Body of pancreas (tissue), 4 donors: ENCODE measurements around the gene CLGN. TPM values are rescaled to one million over a fixed set of nuclear protein-coding genes. Genes with fewer than 3 reads are reported as not detected.

ENCODE experiments used
- ATAC-seq: fragments of 150-250 bp; one replicate; pipeline ENCODE4 v1.9.1; 2016
- DNase-seq, 4 donors: peaks; one replicate each; pipeline ENCODE4 v3.0.0-alpha.2; 2019
- H3K27ac ChIP-seq, 4 donors: fragments of 200-600 bp; sonication (generic); 1 replicate in 3 of 4; 2 replicates in 1 of 4; pipeline versions ENCODE4 v1.5.1 to v1.6.1; 2016 to 2019; ENCODE audit warnings: mild to moderate bottlenecking in 1 of 4, mixed read lengths in 1 of 4, moderate library complexity in 1 of 4
- H3K27me3 ChIP-seq, 2 donors: fragments of 200-600 bp; sonication (generic); one replicate each; pipeline ENCODE4 v1.6.0; 2016; ENCODE audit warnings: mild to moderate bottlenecking in 1 of 2
- H3K36me3 ChIP-seq, 2 donors: fragments of 200-600 bp; sonication (generic); replicated peaks in 1 of 2; 2 replicates each; pipeline ENCODE4 v1.5.1; 2016; ENCODE audit warnings: low read depth in 2 of 2; ENCODE audit not compliant: insufficient read depth in 1 of 2
- H3K4me1 ChIP-seq: fragments of 200-600 bp; sonication (generic); one replicate; pipeline ENCODE4 v1.6.0; 2016
- H3K4me3 ChIP-seq, 2 donors: fragments of 200-600 bp; sonication (generic); 1 replicate in 1 of 2; 2 replicates in 1 of 2; pipeline ENCODE4 v1.5.1; 2016 to 2019
- H3K9me3 ChIP-seq, 3 donors: fragments of 200-600 bp; sonication (generic); 1 replicate in 2 of 3; 2 replicates in 1 of 3; pipeline ENCODE4 v1.5.1; 2016
- POLR2A ChIP-seq, 3 donors: fragments of 450-650 bp; IDR thresholded peaks; one replicate each; pipeline ENCODE4 v1.6.1; 2016; ENCODE audit warnings: antibody characterized with exemption in 3 of 3, mild to moderate bottlenecking in 2 of 3
- WGBS, 2 donors: methylation state at CpG; one replicate each; pipeline ENCODE4 v1.1.5; 2017; 5-methylcytosine and 5-hydroxymethylcytosine counted together
- intact Hi-C: fragments of 100-400 bp; cut with DNase I; formaldehyde crosslinking; loops from one replicate; pipeline ENCODE4 v1.15.1; 2023
- total RNA-seq, 2 donors: library from RNA; depleted of rRNA; stranded (reverse); fragments of >200 nt; gene quantifications; one replicate each; pipeline ENCODE4 v1.1.0, GENCODE V29; 2016
- TF ChIP-seq, protein P1 (sequence below), 7 experiments: fragments of 450-650 bp in 4 of 7; fragments of 200-600 bp in 3 of 7; sonication (generic) in 3 of 7; IDR thresholded peaks; one replicate each; pipeline ENCODE4 v1.5.1; 2016 to 2019; ENCODE audit warnings: antibody characterized with exemption in 7 of 7

The CLGN gene
- total RNA-seq, 2 donors from 2014 or later, result 1.3 to 2.3 TPM

- H3K4me3 ChIP-seq, result no peak overlapping the region
- peaks cover 49% of the 10 kb centered on the region for H3K4me1 ChIP-seq
- TF ChIP-seq, protein P1, sequence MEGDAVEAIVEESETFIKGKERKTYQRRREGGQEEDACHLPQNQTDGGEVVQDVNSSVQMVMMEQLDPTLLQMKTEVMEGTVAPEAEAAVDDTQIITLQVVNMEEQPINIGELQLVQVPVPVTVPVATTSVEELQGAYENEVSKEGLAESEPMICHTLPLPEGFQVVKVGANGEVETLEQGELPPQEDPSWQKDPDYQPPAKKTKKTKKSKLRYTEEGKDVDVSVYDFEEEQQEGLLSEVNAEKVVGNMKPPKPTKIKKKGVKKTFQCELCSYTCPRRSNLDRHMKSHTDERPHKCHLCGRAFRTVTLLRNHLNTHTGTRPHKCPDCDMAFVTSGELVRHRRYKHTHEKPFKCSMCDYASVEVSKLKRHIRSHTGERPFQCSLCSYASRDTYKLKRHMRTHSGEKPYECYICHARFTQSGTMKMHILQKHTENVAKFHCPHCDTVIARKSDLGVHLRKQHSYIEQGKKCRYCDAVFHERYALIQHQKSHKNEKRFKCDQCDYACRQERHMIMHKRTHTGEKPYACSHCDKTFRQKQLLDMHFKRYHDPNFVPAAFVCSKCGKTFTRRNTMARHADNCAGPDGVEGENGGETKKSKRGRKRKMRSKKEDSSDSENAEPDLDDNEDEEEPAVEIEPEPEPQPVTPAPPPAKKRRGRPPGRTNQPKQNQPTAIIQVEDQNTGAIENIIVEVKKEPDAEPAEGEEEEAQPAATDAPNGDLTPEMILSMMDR (IDR thresholded peaks at IDR 0.05), result no peak
- TF ChIP-seq POLR2A (IDR thresholded peaks at IDR 0.05), result no peak
- DNase-seq (peak; percentile 23 to 47 (median 42)), ATAC-seq (peak; percentile 29)
- WGBS, 2 donors, result 24 to 33% methylated on average over 3 of the region's 3 CpGs
- H3K27ac ChIP-seq, result peak overlapping the region; percentile 48 to 85 (median 70)
- no peaks in the 10 kb centered on the region for H3K36me3 ChIP-seq
- no peaks in the 10 kb centered on the region for H3K9me3 ChIP-seq
- no peaks in the 10 kb centered on the region for H3K27me3 ChIP-seq
- intact Hi-C loops, result no loop called here
Measured at GRCh38 chr4:140344101-140344500, 83.3 kb downstream of the CLGN start.

GRCh38 chr4:140343303-140343702, 84.1 kb downstream of the CLGN start:
- H3K27me3 ChIP-seq, result no peaks in the 10 kb centered on the region
- no peak overlapping the region for H3K4me3 ChIP-seq
- DNase-seq, result peak; percentile 92 to 95 (median 93)
- intact Hi-C loops, result no loop called here
- peak; percentile 98 for ATAC-seq
- H3K4me1 ChIP-seq, result peaks cover 43% of the 10 kb centered on the region
- 3 to 4% methylated on average over 5 of the region's 5 CpGs for WGBS, 2 donors
- TF ChIP-seq POLR2A (IDR thresholded peaks at IDR 0.05), result peak in 2 of 3 donors; percentile 50 to 52
- TF ChIP-seq, protein P1 (IDR thresholded peaks at IDR 0.05), result no peak
- H3K27ac ChIP-seq, result peak overlapping the region; percentile 55 to 85 (median 64)
- no peaks in the 10 kb centered on the region for H3K36me3 ChIP-seq
- no peaks in the 10 kb centered on the region for H3K9me3 ChIP-seq

GRCh38 chr4:140342620-140343019, 84.8 kb downstream of the CLGN start:
- Histone ChIP-seq H3K4me3 (no peak overlapping the region), H3K36me3 (no peaks in the 10 kb centered on the region), H3K27me3 (no peaks in the 10 kb centered on the region), H3K27ac (peak overlapping the region in 3 of 4 donors; percentile 63 to 85 (median 65)), H3K4me1 (peaks cover 42% of the 10 kb centered on the region), H3K9me3 (no peaks in the 10 kb centered on the region)
- no peak for TF ChIP-seq POLR2A (IDR thresholded peaks at IDR 0.05)
- TF ChIP-seq, protein P1 (IDR thresholded peaks at IDR 0.05), result no peak
- ATAC-seq (no peak), DNase-seq (peak in 2 of 4 donors; percentile 30 to 50)
- 25 to 38% methylated on average over 1 of the region's 1 CpG for WGBS, 2 donors
- intact Hi-C loops, result no loop called here

Other genes starting within 250 kb of the CLGN start
- gene SCOC, start 54.0 kb downstream of the CLGN start, total RNA-seq, result 10 to 100 TPM; 28.7 to 36.1 TPM
- gene MGAT4D, start 70.6 kb upstream of the CLGN start, total RNA-seq, result not detected
- 10 to 100 TPM; 16.6 to 29.7 TPM for gene ELMOD2, start 96.5 kb upstream of the CLGN start, total RNA-seq
- gene UCP1, start 141.3 kb upstream of the CLGN start, total RNA-seq, result not detected